Ascending aorta (tissue), 2 donors: ENCODE measurements around the gene WSCD2. TPM values are rescaled to one million over a fixed set of nuclear protein-coding genes. Genes with fewer than 3 reads are reported as not detected.

ENCODE experiments used
- DNase-seq, 2 donors: peaks; one replicate each; pipeline ENCODE4 v3.0.0-alpha.2; 2019; ENCODE audit warnings: low spot score in 2 of 2
- H3K27ac ChIP-seq, 2 donors: fragments of 200-600 bp; sonication (generic); one replicate each; pipeline ENCODE4 v1.5.1; 2016 to 2017; ENCODE audit warnings: mild to moderate bottlenecking in 1 of 2
- H3K27me3 ChIP-seq: fragments of 200-600 bp; sonication (generic); one replicate; pipeline ENCODE4 v1.5.1; 2017
- H3K36me3 ChIP-seq, 2 donors: fragments of 200-600 bp; sonication (generic); one replicate each; pipeline ENCODE4 v1.5.1; 2016
- H3K4me1 ChIP-seq, 2 donors: fragments of 200-600 bp; sonication (generic); one replicate each; pipeline ENCODE4 v1.5.1; 2016 to 2017; ENCODE audit warnings: mild to moderate bottlenecking in 1 of 2
- H3K4me3 ChIP-seq, 2 donors: fragments of 200-600 bp; sonication (generic); one replicate each; pipeline ENCODE4 v1.5.1; 2016 to 2017; ENCODE audit warnings: mild to moderate bottlenecking in 1 of 2
- H3K9me3 ChIP-seq, 2 donors: fragments of 200-600 bp; sonication (generic); one replicate each; pipeline ENCODE4 v1.5.1; 2016
- intact Hi-C: fragments of 100-400 bp; cut with DNase I; formaldehyde crosslinking; loops from one replicate; pipeline ENCODE4 v1.15.1; 2023
- total RNA-seq: library from RNA; depleted of rRNA; stranded (reverse); fragments of >200 nt; gene quantifications from one replicate; pipeline ENCODE4 v1.1.0, GENCODE V29; 2016
- TF ChIP-seq, protein P1 (sequence below), 3 experiments: fragments of 200-600 bp in 2 of 3; fragments of 450-650 bp in 1 of 3; sonication (generic) in 2 of 3; IDR thresholded peaks; one replicate each; pipeline ENCODE4 v1.5.1; 2016 to 2019; ENCODE audit warnings: antibody characterized with exemption in 3 of 3, mild to moderate bottlenecking in 1 of 3, moderate library complexity in 1 of 3

Gene WSCD2
- total RNA-seq, 1 donor from 2014 or later: 3.5 TPM

DNA sequence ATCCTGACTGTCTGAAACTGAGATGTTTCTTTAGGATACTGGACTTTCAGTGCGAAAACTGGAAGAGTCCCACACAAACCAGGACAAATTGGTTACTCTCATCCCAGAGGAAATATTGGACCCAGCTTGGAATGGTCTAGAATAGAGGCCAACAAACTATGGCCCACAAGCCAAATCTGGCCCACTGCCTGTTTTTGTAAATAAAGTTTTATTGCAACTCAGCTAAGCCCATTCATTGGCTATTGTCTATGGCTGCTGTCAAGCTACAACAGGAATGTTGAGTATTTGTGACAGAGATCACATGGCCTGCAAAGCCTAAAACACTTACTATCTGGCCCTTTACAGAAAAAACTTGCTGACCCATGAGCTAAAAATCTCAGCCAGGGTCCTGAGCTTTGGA, 6.5 kb downstream of the WSCD2 start:
- intact Hi-C loops: no loop called here
- Histone ChIP-seq H3K4me1 (no peaks in the 10 kb centered on the region), H3K36me3 (no peaks in the 10 kb centered on the region), H3K9me3 (no peaks in the 10 kb centered on the region), H3K27ac (no peak overlapping the region), H3K27me3 (no peaks in the 10 kb centered on the region), H3K4me3 (no peak overlapping the region)
- no peak for DNase-seq
- TF ChIP-seq, protein P1, sequence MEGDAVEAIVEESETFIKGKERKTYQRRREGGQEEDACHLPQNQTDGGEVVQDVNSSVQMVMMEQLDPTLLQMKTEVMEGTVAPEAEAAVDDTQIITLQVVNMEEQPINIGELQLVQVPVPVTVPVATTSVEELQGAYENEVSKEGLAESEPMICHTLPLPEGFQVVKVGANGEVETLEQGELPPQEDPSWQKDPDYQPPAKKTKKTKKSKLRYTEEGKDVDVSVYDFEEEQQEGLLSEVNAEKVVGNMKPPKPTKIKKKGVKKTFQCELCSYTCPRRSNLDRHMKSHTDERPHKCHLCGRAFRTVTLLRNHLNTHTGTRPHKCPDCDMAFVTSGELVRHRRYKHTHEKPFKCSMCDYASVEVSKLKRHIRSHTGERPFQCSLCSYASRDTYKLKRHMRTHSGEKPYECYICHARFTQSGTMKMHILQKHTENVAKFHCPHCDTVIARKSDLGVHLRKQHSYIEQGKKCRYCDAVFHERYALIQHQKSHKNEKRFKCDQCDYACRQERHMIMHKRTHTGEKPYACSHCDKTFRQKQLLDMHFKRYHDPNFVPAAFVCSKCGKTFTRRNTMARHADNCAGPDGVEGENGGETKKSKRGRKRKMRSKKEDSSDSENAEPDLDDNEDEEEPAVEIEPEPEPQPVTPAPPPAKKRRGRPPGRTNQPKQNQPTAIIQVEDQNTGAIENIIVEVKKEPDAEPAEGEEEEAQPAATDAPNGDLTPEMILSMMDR (IDR thresholded peaks at IDR 0.05): no peak

DNA sequence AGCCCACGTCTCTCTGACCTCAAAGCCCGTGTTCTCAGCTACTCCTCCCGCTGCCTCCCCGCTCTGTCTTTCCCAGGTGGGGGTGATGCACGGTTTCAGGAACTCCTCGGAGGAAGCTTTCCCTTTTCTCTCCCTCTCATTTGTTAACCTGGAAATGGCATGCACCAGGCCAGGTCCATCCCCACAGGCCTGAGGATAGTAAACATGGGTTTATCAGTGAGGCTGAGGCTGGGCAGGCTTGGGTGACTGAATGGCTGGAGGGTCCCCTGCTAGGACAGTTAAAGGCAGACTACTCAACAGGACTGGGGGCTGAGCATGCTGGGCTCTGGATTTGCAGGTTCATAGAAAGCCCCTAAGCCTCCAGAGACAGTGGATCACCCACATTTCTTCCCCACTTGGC, 7.6 kb downstream of the WSCD2 start:
- no peak overlapping the region for H3K27ac ChIP-seq
- H3K9me3 ChIP-seq: no peaks in the 10 kb centered on the region
- H3K4me1 ChIP-seq: no peaks in the 10 kb centered on the region
- H3K36me3 ChIP-seq: no peaks in the 10 kb centered on the region
- no peaks in the 10 kb centered on the region for H3K27me3 ChIP-seq
- H3K4me3 ChIP-seq: no peak overlapping the region
- intact Hi-C loops: no loop called here
- TF ChIP-seq, protein P1 (IDR thresholded peaks at IDR 0.05): no peak
- DNase-seq: no peak

DNA sequence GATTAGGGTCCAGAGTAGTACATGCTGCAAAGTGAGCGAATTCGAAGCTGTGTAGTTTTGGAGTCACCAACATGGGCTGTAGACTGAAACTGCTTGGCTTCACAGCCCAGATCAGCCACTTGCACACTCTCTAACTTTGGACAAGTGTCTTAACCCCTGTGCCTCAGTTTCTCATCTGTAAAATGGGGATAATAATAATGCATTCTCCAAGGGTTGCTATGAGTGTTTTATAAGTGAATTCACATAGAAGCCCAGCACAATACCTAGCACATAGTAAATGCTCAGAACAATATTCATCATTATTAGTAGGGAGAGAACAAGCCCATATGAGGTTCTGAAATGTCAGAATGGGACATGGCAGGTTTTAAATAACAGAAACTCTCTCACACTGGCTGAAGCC, 10.4 kb downstream of the WSCD2 start:
- Histone ChIP-seq H3K36me3 (no peaks in the 10 kb centered on the region), H3K4me3 (no peak overlapping the region), H3K27me3 (no peaks in the 10 kb centered on the region), H3K4me1 (no peaks in the 10 kb centered on the region), H3K9me3 (no peaks in the 10 kb centered on the region), H3K27ac (no peak overlapping the region)
- DNase-seq: no peak
- intact Hi-C loops: no loop called here
- TF ChIP-seq, protein P1 (IDR thresholded peaks at IDR 0.05): no peak

GRCh38 chr12:108140501-108140900, 11.4 kb downstream of the WSCD2 start:
- DNase-seq: no peak
- Histone ChIP-seq H3K27me3 (no peaks in the 10 kb centered on the region), H3K36me3 (no peaks in the 10 kb centered on the region), H3K9me3 (no peaks in the 10 kb centered on the region), H3K4me1 (no peaks in the 10 kb centered on the region), H3K4me3 (no peak overlapping the region), H3K27ac (no peak overlapping the region)
- intact Hi-C loops: no loop called here
- TF ChIP-seq, protein P1 (IDR thresholded peaks at IDR 0.05): no peak

DNA sequence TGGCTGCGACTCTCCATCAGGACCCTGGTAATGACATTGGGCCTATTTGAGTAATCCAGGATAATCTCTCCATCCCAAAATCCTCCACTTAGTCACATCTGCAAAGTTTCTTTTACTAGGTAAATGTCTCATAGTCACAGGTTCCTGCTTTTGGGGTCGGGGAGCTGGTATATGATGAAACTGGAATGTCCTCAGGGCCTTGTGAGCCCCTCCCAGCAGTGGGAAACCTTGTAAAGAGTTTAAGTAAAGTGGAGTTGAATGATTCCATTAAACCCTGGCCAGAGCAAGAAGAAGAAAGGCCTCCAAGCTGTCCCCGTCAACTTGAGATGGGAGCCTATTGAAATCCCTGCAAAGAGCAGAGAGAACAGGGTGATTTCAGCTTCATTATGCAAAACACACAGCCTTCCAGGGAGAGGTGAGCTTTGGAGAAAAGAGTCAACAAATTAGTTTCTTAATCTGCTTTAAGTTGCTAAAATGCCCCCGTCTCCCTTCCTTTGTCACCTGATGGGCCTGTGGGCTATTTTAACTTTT, 12.6 kb downstream of the WSCD2 start:
- no peak for DNase-seq
- intact Hi-C loops: no loop called here
- H3K27me3 ChIP-seq: no peaks in the 10 kb centered on the region
- no peaks in the 10 kb centered on the region for H3K36me3 ChIP-seq
- TF ChIP-seq, protein P1 (IDR thresholded peaks at IDR 0.05): no peak
- no peaks in the 10 kb centered on the region for H3K4me1 ChIP-seq
- no peak overlapping the region for H3K4me3 ChIP-seq
- no peaks in the 10 kb centered on the region for H3K9me3 ChIP-seq
- no peak overlapping the region for H3K27ac ChIP-seq

DNA sequence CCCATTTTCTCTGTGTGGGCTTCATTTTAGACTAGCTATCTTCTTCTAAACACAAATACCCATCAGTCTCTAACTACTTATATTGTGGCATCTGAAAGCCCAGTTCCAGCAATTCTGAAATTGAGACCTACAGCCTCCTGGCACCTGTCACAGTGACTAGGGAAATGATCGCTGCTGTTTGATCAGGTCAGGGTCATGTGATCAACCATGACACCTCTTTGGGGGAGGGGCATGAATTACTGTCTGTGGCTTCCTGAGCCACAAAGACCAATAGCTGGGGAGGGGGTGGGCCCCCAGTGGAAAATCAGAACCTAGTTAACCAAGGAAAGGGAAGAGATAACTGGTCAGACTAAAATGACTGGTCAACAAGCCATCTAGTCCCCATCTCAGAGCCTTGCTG, 14.1 kb downstream of the WSCD2 start:
- Histone ChIP-seq H3K9me3 (no peaks in the 10 kb centered on the region), H3K27me3 (no peaks in the 10 kb centered on the region), H3K36me3 (no peaks in the 10 kb centered on the region), H3K27ac (no peak overlapping the region), H3K4me1 (no peaks in the 10 kb centered on the region), H3K4me3 (no peak overlapping the region)
- TF ChIP-seq, protein P1 (IDR thresholded peaks at IDR 0.05): no peak
- intact Hi-C loops: no loop called here
- no peak for DNase-seq
